ENCODE results near the gene LETM1. TPM values are rescaled to one million over a fixed set of nuclear protein-coding genes. Genes with fewer than 3 reads are reported as not detected.

LETM1 gene
- total RNA-seq, 1 donor from 2014 or later, result 16.9 TPM

DNA sequence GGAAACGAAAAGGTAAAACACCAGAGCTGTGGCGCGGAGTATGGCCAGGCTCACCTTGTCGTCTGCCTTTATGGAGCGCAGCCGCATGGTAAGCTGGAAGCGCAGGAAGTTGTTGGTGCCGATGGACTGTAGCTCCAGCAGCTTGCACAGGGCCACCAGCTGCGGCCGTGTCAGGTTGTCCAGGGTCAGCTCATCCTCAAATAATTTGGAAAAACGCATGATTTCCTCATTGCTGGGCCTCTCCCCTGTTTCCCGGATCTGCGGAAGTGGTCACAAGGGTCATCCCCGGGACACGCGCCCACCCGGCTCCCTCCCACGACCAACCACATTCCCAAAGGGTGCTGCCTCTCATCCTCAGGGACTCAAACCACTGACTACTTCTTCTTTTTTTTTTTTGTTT, 23.3 kb downstream of the LETM1 start:
- Histone ChIP-seq H3K36me3 (no peaks in the 10 kb centered on the region), H3K9ac (no peak overlapping the region), H3K4me3 (no peak overlapping the region), H3K4me1 (no peaks in the 10 kb centered on the region), H3K27ac (no peak overlapping the region), H3K79me2 (ENCODE audit: low read depth) (no peaks in the 10 kb centered on the region), H2AFZ (replicated peaks) (no peak overlapping the region), H3K4me2 (no peak overlapping the region), H4K20me1 (ENCODE audit: low read depth) (no peaks in the 10 kb centered on the region), H3K9me3 (ENCODE audit: low read depth) (peaks cover 3% of the 10 kb centered on the region), H3K27me3 (no peaks in the 10 kb centered on the region), H3F3A (ENCODE audit: low read depth) (no peaks in the 10 kb centered on the region)
- no peak for TF ChIP-seq CTCF (IDR thresholded peaks at IDR 0.05)
- TF ChIP-seq EZH2 (IDR thresholded peaks at IDR 0.05), result no peak
- no peak for TF ChIP-seq EZH2phosphoT487 (IDR thresholded peaks at IDR 0.05)
- no peak overlapping the region for H3K27ac Mint-ChIP-seq
- DNase-seq (ENCODE audit: low spot score), result no peak
- no peak overlapping the region for H3K4me3 Mint-ChIP-seq
- H3K36me3 Mint-ChIP-seq, result peaks cover 33% of the 10 kb centered on the region
- H3K27me3 Mint-ChIP-seq (ENCODE audit: insufficient read depth, low read depth), result peaks cover 3% of the 10 kb centered on the region
- H3K4me1 Mint-ChIP-seq, result peaks cover 19% of the 10 kb centered on the region
- H3K9me3 Mint-ChIP-seq, result peaks cover 13% of the 10 kb centered on the region

DNA sequence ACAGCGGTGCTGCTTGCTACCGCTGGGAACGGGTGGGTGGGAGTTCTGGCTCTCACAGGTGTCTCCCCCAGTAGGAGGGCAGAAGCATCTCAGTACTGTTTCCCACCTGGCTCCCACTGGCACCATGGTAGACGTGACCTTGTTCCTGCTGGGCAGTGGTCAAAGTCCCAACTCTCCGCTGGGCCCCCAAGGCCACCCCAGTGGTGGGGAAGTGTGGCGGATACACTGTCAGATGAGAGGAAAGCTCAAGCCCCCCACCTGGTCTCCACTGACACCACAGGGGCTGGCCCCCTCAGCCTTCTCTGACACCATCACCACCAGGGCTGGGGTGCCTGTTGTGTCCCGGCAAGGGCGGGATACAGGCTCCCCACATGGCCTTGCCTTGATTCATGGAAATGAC, 24.6 kb downstream of the LETM1 start:
- DNase-seq (ENCODE audit: low spot score), result no peak
- H3K27me3 Mint-ChIP-seq (ENCODE audit: insufficient read depth, low read depth), result peaks cover 4% of the 10 kb centered on the region
- no peak overlapping the region for H3K27ac Mint-ChIP-seq
- no peak overlapping the region for H3K4me3 Mint-ChIP-seq
- Histone ChIP-seq H3K79me2 (ENCODE audit: low read depth) (no peaks in the 10 kb centered on the region), H3K4me1 (peaks cover 4% of the 10 kb centered on the region), H3K9ac (no peak overlapping the region), H3K4me2 (no peak overlapping the region), H3K27ac (no peak overlapping the region), H3F3A (ENCODE audit: low read depth) (peaks cover 6% of the 10 kb centered on the region), H3K9me3 (ENCODE audit: low read depth) (peaks cover 3% of the 10 kb centered on the region), H3K36me3 (no peaks in the 10 kb centered on the region), H3K27me3 (no peaks in the 10 kb centered on the region), H3K4me3 (no peak overlapping the region), H2AFZ (replicated peaks) (no peak overlapping the region), H4K20me1 (ENCODE audit: low read depth) (no peaks in the 10 kb centered on the region)
- peaks cover 13% of the 10 kb centered on the region for H3K9me3 Mint-ChIP-seq
- TF ChIP-seq EZH2 (IDR thresholded peaks at IDR 0.05), result no peak
- TF ChIP-seq EZH2phosphoT487 (IDR thresholded peaks at IDR 0.05), result no peak
- no peak for TF ChIP-seq CTCF (IDR thresholded peaks at IDR 0.05)
- H3K4me1 Mint-ChIP-seq, result peaks cover 23% of the 10 kb centered on the region
- H3K36me3 Mint-ChIP-seq, result peaks cover 35% of the 10 kb centered on the region

- Histone ChIP-seq H4K20me1 (ENCODE audit: low read depth) (no peaks in the 10 kb centered on the region), H3K27me3 (no peaks in the 10 kb centered on the region), H3K9ac (no peak overlapping the region), H3K9me3 (ENCODE audit: low read depth) (peaks cover 3% of the 10 kb centered on the region), H2AFZ (replicated peaks) (no peak overlapping the region), H3K4me2 (no peak overlapping the region), H3K4me1 (peaks cover 4% of the 10 kb centered on the region), H3K27ac (no peak overlapping the region), H3F3A (ENCODE audit: low read depth) (peaks cover 6% of the 10 kb centered on the region), H3K4me3 (no peak overlapping the region), H3K79me2 (ENCODE audit: low read depth) (no peaks in the 10 kb centered on the region), H3K36me3 (no peaks in the 10 kb centered on the region)
- Mint-ChIP-seq H3K36me3 (peaks cover 40% of the 10 kb centered on the region), H3K4me1 (peaks cover 28% of the 10 kb centered on the region), H3K27me3 (ENCODE audit: insufficient read depth, low read depth) (peaks cover 8% of the 10 kb centered on the region), H3K9me3 (peaks cover 13% of the 10 kb centered on the region), H3K27ac (no peak overlapping the region), H3K4me3 (no peak overlapping the region)
- DNase-seq (ENCODE audit: low spot score), result no peak
- no peak for TF ChIP-seq EZH2phosphoT487 (IDR thresholded peaks at IDR 0.05)
- no peak for TF ChIP-seq CTCF (IDR thresholded peaks at IDR 0.05)
- TF ChIP-seq EZH2 (IDR thresholded peaks at IDR 0.05), result no peak
Observed at GRCh38 chr4:1830642-1831228, 25.2 kb downstream of the LETM1 start.

Data from neural progenitor cell (in vitro differentiated cells).